Activated CD8-positive, alpha-beta memory T cell treated with anti-CD3 and anti-CD28 coated beads, Interleukin-2, amount 10 ng/mL, durations not matched to agents 7 days and 5 days (primary cell): ENCODE measurements around the gene ZNRF3. TPM values are rescaled to one million over a fixed set of nuclear protein-coding genes. Genes with fewer than 3 reads are reported as not detected.
A peak's percentile ranks its signal among the peaks of the same experiment; 100 is the strongest.
"Not testable (repeated sequence)": the region's sequence is repeated elsewhere in the genome, so short reads cannot be mapped to it uniquely, and the experiment has no call there.

Experiments used
- ATAC-seq: fragments of 150-1000 bp; cut with Tn5 transposase; one replicate; pipeline ENCODE4 v1.10.0; 2021; ENCODE audit warnings: moderate library complexity
- CTCF ChIA-PET: fragments of 350-600 bp; sonication (Branson Sonifier 250); formaldehyde crosslinking; loops from one replicate; lab custom pipeline; 2021; ENCODE audit warnings: antibody characterized with exemption; lab: Charles Lee
- DNase-seq: peaks from one replicate; pipeline ENCODE4 v3.0.0-alpha.2; 2020
- H3K27ac Mint-ChIP-seq: one replicate; pipeline ENCODE4 v1.8.0; 2021; ENCODE audit warnings: mild to moderate bottlenecking, mixed read lengths
- H3K27me3 Mint-ChIP-seq: one replicate; pipeline ENCODE4 v1.8.0; 2021; ENCODE audit warnings: mixed read lengths
- H3K36me3 Mint-ChIP-seq: one replicate; pipeline ENCODE4 v1.8.0; 2021; ENCODE audit warnings: mild to moderate bottlenecking, mixed read lengths
- H3K4me1 Mint-ChIP-seq: one replicate; pipeline ENCODE4 v1.8.0; 2021; ENCODE audit warnings: mixed read lengths
- H3K4me3 Mint-ChIP-seq: one replicate; pipeline ENCODE4 v1.8.0; 2021; ENCODE audit warnings: mild to moderate bottlenecking, moderate library complexity, mixed read lengths
- H3K9me3 Mint-ChIP-seq: one replicate; pipeline ENCODE4 v1.8.0; 2022; ENCODE audit warnings: low read depth, mixed read lengths
- total RNA-seq, 2 experiments: library from RNA; stranded (reverse); gene quantifications; one replicate each; pipeline ENCODE4 v1.2.3, GENCODE V29; 2021

ZNRF3 gene
- total RNA-seq, 2 experiments from 2014 or later = 0.26 to 0.79 TPM

DNA sequence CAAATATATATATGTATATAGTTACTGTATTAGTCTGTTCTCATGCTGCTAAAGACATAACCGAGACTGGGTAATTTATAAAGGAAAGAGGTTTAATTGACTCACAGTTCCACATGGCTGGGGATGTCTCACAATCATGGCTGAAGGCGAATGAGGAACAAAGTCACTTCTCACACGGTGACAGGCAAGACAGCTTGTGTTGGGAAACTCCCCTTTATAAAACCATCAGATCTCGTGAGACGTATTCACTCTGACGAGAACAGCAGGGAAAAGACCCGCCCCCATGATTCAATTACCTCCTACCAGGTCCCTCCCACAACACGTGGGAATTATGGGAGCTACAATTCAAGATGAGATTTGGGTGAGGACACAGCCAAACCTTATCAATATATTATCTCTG is 15.0 kb upstream of the ZNRF3 start:
- CTCF ChIA-PET = interaction anchor here (0.9 to 1.0 kb wide), 2 partner anchors 13 to 57 kb away, joined by 3 read pairs; no protein-coding TSS in a partner anchor
- H3K27ac Mint-ChIP-seq, H3K4me3 Mint-ChIP-seq, DNase-seq, H3K36me3 Mint-ChIP-seq, H3K4me1 Mint-ChIP-seq, H3K9me3 Mint-ChIP-seq, ATAC-seq: not testable (repeated sequence)
- H3K27me3 Mint-ChIP-seq = peaks cover 15% of the 10 kb centered on the region

DNA sequence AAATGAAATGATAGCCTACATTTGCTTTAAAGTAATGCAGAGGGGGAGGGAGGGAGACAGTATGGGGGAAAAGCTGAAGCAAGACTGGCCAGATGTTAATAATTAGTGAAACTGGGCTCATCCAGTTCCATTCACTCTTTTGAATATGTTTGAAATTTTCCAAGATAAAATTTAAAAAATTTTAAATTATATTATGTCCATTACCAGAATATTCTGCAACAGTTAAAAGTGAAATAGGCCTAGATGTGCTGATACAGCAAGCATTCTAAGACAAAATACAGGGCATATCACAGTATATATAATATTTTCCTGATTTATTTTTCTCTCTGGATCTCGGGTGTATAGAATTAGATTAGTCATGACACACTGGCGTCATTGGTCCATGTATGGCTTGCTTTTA is 13.6 kb upstream of the ZNRF3 start:
- Mint-ChIP-seq H3K9me3 (no peaks in the 10 kb centered on the region), H3K27me3 (peaks cover 11% of the 10 kb centered on the region), H3K36me3 (no peaks in the 10 kb centered on the region), H3K27ac (no peak overlapping the region), H3K4me3 (no peak overlapping the region), H3K4me1 (peaks cover 6% of the 10 kb centered on the region)
- CTCF ChIA-PET = no interaction called here
- no peak for ATAC-seq
- DNase-seq = no peak

DNA sequence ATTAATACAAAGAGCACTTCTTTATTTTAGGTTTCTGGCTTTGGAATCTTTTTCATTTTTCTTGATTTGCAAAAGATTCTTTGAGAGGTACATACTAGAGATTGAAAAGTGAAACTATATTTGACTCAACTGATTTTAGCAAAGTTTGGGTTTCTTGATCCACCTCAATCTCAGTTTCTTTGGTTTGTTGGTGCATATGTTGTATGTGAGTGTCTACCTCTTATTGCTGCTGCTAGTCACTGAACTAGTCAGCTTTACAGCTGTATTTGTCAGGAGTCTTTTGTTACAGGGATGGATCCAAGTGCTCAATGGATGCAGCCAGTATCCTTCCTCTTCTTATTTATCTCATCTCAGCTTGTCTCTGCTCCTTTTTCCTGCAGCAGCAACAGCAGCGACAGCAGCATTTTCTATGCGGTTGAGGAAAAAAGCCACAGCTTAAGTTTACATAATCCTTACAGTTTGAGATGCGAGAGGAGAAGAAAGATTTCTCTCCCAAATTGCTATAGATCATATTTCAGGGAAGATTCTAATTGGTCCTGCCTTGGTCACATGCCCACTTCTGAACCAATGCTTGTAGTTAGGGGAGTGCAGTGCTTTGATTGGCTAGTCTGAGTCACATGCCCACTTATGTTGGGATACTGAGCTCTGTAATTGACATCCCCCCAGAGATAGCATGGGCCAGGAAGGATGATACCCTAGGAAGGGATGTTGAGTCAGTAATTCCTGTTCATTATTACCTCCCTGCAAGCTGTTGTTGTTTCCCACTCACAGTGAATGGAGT is 10.0 kb upstream of the ZNRF3 start:
- Mint-ChIP-seq H3K9me3 (no peaks in the 10 kb centered on the region), H3K4me1 (peaks cover 6% of the 10 kb centered on the region), H3K27ac (no peak overlapping the region), H3K27me3 (peaks cover under 1% of the 10 kb centered on the region), H3K36me3 (no peaks in the 10 kb centered on the region), H3K4me3 (no peak overlapping the region)
- no peak for ATAC-seq
- no peak for DNase-seq
- CTCF ChIA-PET = interaction anchor here (0.8 kb wide), 1 partner anchor 18 kb away, joined by 3 read pairs; no protein-coding TSS in a partner anchor

- H3K27ac Mint-ChIP-seq = no peak overlapping the region
- H3K4me3 Mint-ChIP-seq = no peak overlapping the region
- no peaks in the 10 kb centered on the region for H3K36me3 Mint-ChIP-seq
- DNase-seq (no peak), ATAC-seq (no peak)
- peaks cover 6% of the 10 kb centered on the region for H3K4me1 Mint-ChIP-seq
- no peaks in the 10 kb centered on the region for H3K9me3 Mint-ChIP-seq
- H3K27me3 Mint-ChIP-seq = peaks cover 3% of the 10 kb centered on the region
- CTCF ChIA-PET = interaction anchor here (1.2 to 1.7 kb wide), 2 partner anchors 18 to 371 kb away, joined by 3 read pairs; no protein-coding TSS in a partner anchor
Measured at GRCh38 chr22:28874061-28874460, 9.3 kb upstream of the ZNRF3 start.

DNA sequence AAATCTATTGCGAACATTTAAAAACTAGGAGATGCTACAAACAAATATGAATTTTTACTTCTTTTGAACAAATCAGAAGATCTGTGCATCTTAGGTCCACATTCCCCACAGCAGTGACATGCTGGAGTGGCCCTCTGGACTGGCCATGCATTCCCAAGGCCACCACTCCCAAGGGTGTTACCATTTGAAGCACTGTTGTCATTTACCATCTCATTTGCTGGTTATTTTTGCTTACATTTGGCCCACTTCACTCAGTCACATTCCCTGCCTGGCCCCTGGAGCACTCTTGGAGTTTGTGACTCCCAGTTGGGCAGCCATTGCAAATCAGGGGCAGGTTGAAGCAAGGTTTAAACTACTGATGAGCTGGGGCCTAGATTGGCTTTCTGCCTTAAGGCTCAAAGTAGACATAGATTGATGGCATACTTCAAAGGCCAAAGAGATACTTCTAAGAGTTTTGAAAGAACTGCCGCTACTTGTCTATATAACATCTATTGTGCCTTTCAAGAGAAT is 8.5 kb upstream of the ZNRF3 start:
- no peak overlapping the region for H3K4me3 Mint-ChIP-seq

DNA sequence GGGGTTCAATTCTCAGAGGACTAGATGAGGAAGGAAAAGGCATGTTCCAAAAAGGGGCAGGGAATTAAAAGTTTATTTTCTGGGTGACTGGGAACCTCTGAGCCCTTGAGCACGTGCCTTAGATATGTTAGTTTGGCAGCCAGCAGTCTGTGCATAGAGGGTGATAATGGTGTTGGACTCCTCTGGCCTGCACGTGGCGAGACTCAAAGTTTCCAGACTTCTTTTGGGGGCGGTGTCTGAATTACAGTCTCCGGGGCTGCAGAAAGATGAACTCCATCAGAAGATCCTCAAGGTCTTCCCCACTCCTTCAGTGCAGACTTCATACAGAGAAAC is 861 bp upstream of the ZNRF3 start:
- no peak for DNase-seq
- H3K36me3 Mint-ChIP-seq = no peaks in the 10 kb centered on the region
- no peaks in the 10 kb centered on the region for H3K9me3 Mint-ChIP-seq
- H3K4me3 Mint-ChIP-seq = peak overlapping the region; percentile 70
- H3K27me3 Mint-ChIP-seq = peaks cover 57% of the 10 kb centered on the region
- peaks cover 8% of the 10 kb centered on the region for H3K4me1 Mint-ChIP-seq
- H3K27ac Mint-ChIP-seq = peak overlapping the region; percentile 57
- ATAC-seq = no peak
- CTCF ChIA-PET = interaction anchor here (1.0 to 2.1 kb wide), 2 partner anchors 158 to 318 kb away, joined by 3 to 10 read pairs; no protein-coding TSS in a partner anchor

More for the DNA sequence above, 8.5 kb upstream of the ZNRF3 start:
- no peak for ATAC-seq
- no peaks in the 10 kb centered on the region for H3K36me3 Mint-ChIP-seq
- H3K4me1 Mint-ChIP-seq = peaks cover 6% of the 10 kb centered on the region
- no peak for DNase-seq
- H3K9me3 Mint-ChIP-seq = no peaks in the 10 kb centered on the region
- peaks cover 8% of the 10 kb centered on the region for H3K27me3 Mint-ChIP-seq
- H3K27ac Mint-ChIP-seq = no peak overlapping the region
- CTCF ChIA-PET = interaction anchor here (1.2 to 1.7 kb wide), 2 partner anchors 19 to 371 kb away, joined by 3 read pairs; no protein-coding TSS in a partner anchor

DNA sequence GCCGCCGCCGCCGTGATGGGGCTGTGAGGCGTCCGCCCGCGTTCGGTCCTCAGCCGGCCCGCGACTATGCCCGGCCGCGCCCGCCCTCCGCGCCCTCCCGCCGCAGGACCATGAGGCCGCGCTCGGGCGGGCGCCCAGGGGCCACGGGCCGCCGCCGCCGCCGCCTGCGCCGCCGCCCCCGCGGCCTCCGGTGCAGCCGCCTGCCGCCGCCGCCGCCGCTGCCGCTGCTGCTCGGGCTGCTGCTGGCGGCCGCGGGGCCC is 215 bp downstream of the ZNRF3 start:
- ATAC-seq = no peak
- no peaks in the 10 kb centered on the region for H3K9me3 Mint-ChIP-seq
- CTCF ChIA-PET = interaction anchor here (1.0 to 2.1 kb wide), 2 partner anchors 157 to 317 kb away, joined by 3 to 10 read pairs; no protein-coding TSS in a partner anchor
- DNase-seq = no peak
- H3K4me1 Mint-ChIP-seq = peaks cover 8% of the 10 kb centered on the region
- H3K4me3 Mint-ChIP-seq = no peak overlapping the region
- H3K27me3 Mint-ChIP-seq = peaks cover 64% of the 10 kb centered on the region
- H3K27ac Mint-ChIP-seq = no peak overlapping the region
- no peaks in the 10 kb centered on the region for H3K36me3 Mint-ChIP-seq

GRCh38 chr22:28883917-28884746 is 760 bp downstream of the ZNRF3 start:
- CTCF ChIA-PET = interaction anchor here (2.1 kb wide), 1 partner anchor 156 kb away, joined by 10 read pairs; no protein-coding TSS in a partner anchor
- ATAC-seq = peak; percentile 28

GRCh38 chr22:28884747-28885350 is 1.5 kb downstream of the ZNRF3 start:
- Mint-ChIP-seq H3K4me3 (peak overlapping the region; percentile 36), H3K4me1 (peaks cover 10% of the 10 kb centered on the region), H3K9me3 (no peaks in the 10 kb centered on the region), H3K27me3 (peaks cover 65% of the 10 kb centered on the region), H3K36me3 (no peaks in the 10 kb centered on the region), H3K27ac (no peak overlapping the region)
- no peak for DNase-seq
- no peak for ATAC-seq
- CTCF ChIA-PET = no interaction called here

More at GRCh38 chr22:28883917-28884746, 760 bp downstream of the ZNRF3 start:
- DNase-seq = no peak
- H3K36me3 Mint-ChIP-seq = no peaks in the 10 kb centered on the region
- peaks cover 65% of the 10 kb centered on the region for H3K27me3 Mint-ChIP-seq
- peak overlapping the region; percentile 36 for H3K4me3 Mint-ChIP-seq
- no peak overlapping the region for H3K27ac Mint-ChIP-seq
- no peaks in the 10 kb centered on the region for H3K9me3 Mint-ChIP-seq
- peaks cover 8% of the 10 kb centered on the region for H3K4me1 Mint-ChIP-seq

GRCh38 chr22:28885939-28886338 is 2.6 kb downstream of the ZNRF3 start:
- Mint-ChIP-seq H3K9me3 (no peaks in the 10 kb centered on the region), H3K27ac (no peak overlapping the region), H3K27me3 (peaks cover 68% of the 10 kb centered on the region), H3K4me1 (peaks cover 10% of the 10 kb centered on the region), H3K36me3 (no peaks in the 10 kb centered on the region), H3K4me3 (no peak overlapping the region)
- CTCF ChIA-PET = interaction anchor here (0.6 kb wide), 1 partner anchor 157 kb away, joined by 3 read pairs; no protein-coding TSS in a partner anchor
- ATAC-seq (no peak), DNase-seq (no peak)

DNA sequence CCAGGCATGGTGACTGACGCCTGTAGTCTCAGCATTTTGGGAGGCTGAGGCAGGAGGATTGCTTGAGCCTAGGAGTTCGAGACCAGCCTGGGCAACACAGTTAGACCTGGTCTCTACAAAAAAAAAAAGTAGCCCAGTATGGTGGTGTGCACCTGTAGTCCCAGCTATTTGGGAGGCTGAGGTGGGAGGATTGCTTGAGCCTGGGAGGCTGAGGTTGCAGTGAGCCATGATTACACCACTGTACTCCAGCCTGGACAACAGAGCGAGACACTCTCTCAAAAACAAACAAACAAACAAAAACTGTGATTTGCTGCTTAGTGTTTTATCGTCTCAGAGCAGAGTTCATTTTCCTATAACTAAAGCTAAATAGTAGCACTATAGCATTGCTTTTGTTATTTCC is 3.3 kb downstream of the ZNRF3 start:
- H3K4me1 Mint-ChIP-seq = peaks cover 10% of the 10 kb centered on the region
- H3K4me3 Mint-ChIP-seq, ATAC-seq, H3K36me3 Mint-ChIP-seq, CTCF ChIA-PET, DNase-seq, H3K27ac Mint-ChIP-seq, H3K9me3 Mint-ChIP-seq: not testable (repeated sequence)
- peaks cover 75% of the 10 kb centered on the region for H3K27me3 Mint-ChIP-seq

- Mint-ChIP-seq H3K27me3 (peaks cover 70% of the 10 kb centered on the region), H3K27ac (no peak overlapping the region), H3K36me3 (no peaks in the 10 kb centered on the region), H3K9me3 (no peaks in the 10 kb centered on the region), H3K4me1 (peaks cover 3% of the 10 kb centered on the region), H3K4me3 (no peak overlapping the region)
- CTCF ChIA-PET = no interaction called here
- no peak for ATAC-seq
- DNase-seq = no peak
Measured at GRCh38 chr22:28887725-28888459, 4.5 kb downstream of the ZNRF3 start.
